GF-D8 (cell line): Measurements from ENCODE around the gene GLP2R.
"Not testable (repeated sequence)": the region's sequence is repeated elsewhere in the genome, so short reads cannot be mapped to it uniquely, and the experiment has no call there.

Experiments
- DNase-seq: peaks from one replicate; lab custom pipeline; 2025; lab: John Stamatoyannopoulos, UW

GLP2R gene

GRCh38 chr17:9825641-9826150 lies at the start of gene GLP2R:
Gene GLP2R, plus strand, starts transcription at chr17:9825924. Its CDS starts 140 bp downstream, at chr17:9826064.
- no peak for DNase-seq

GRCh38 chr17:9776911-9777310 lies 48.8 kb upstream of the GLP2R start:
- no peak for DNase-seq

- DNase-seq = no peak
Measured at GRCh38 chr17:9780552-9780951, 45.2 kb upstream of the GLP2R start.

GRCh38 chr17:9783050-9783449 lies 42.7 kb upstream of the GLP2R start:
- no peak for DNase-seq

- not testable (repeated sequence) for DNase-seq
Measured at GRCh38 chr17:9783465-9783864, 42.3 kb upstream of the GLP2R start.

- DNase-seq = no peak
Measured at GRCh38 chr17:9784544-9784943, 41.2 kb upstream of the GLP2R start.

- no peak for DNase-seq
Measured at GRCh38 chr17:9788601-9789000, 37.1 kb upstream of the GLP2R start.

GRCh38 chr17:9790316-9790715 lies 35.4 kb upstream of the GLP2R start:
- DNase-seq = no peak

GRCh38 chr17:9790889-9791876 lies 34.5 kb upstream of the GLP2R start, which contains the start of gene DHRS7C:
Gene DHRS7C, minus strand, starts transcription at chr17:9791592. Its CDS starts 308 bp downstream, at chr17:9791284.
- no peak for DNase-seq

GRCh38 chr17:9792181-9792840 lies 33.4 kb upstream of the GLP2R start:
- no peak for DNase-seq

- DNase-seq = no peak
Measured at GRCh38 chr17:9798008-9798407, 27.7 kb upstream of the GLP2R start.

GRCh38 chr17:9798724-9799123 lies 27.0 kb upstream of the GLP2R start:
- DNase-seq = no peak

- DNase-seq = no peak
Measured at GRCh38 chr17:9801505-9801904, 24.2 kb upstream of the GLP2R start.

- DNase-seq = no peak
Measured at GRCh38 chr17:9802294-9802693, 23.4 kb upstream of the GLP2R start.

- DNase-seq = no peak
Measured at GRCh38 chr17:9802697-9803096, 23.0 kb upstream of the GLP2R start.

- DNase-seq = no peak
Measured at GRCh38 chr17:9805769-9806168, 20.0 kb upstream of the GLP2R start.

GRCh38 chr17:9806699-9807098 lies 19.0 kb upstream of the GLP2R start:
- DNase-seq = no peak

- DNase-seq = no peak
Measured at GRCh38 chr17:9809409-9809808, 16.3 kb upstream of the GLP2R start.

- no peak for DNase-seq
Measured at GRCh38 chr17:9810100-9810949, 15.4 kb upstream of the GLP2R start.

GRCh38 chr17:9811086-9811485 lies 14.6 kb upstream of the GLP2R start:
- no peak for DNase-seq

- no peak for DNase-seq
Measured at GRCh38 chr17:9811537-9811936, 14.2 kb upstream of the GLP2R start.

- DNase-seq = no peak
Measured at GRCh38 chr17:9813166-9813565, 12.6 kb upstream of the GLP2R start.
